Uterus (tissue), 2 donors: ENCODE data around the gene BICD2.

Experiments
- POLR2A ChIP-seq, 2 donors: fragments of 450-650 bp; IDR thresholded peaks; one replicate each; pipeline ENCODE4 v1.6.1; 2016; ENCODE audit warnings: antibody characterized with exemption in 2 of 2, mild to moderate bottlenecking in 1 of 2, moderate library complexity in 1 of 2
- TF ChIP-seq, protein P1 (sequence below), 4 experiments: fragments of 200-600 bp in 2 of 4; fragments of 450-650 bp in 2 of 4; sonication (generic) in 2 of 4; IDR thresholded peaks; one replicate each; pipeline ENCODE4 v1.5.1; 2016 to 2019; ENCODE audit warnings: antibody characterized with exemption in 4 of 4, mild to moderate bottlenecking in 2 of 4, moderate library complexity in 1 of 4

GRCh38 chr9:92795598-92796336 lies 31.1 kb upstream of the BICD2 start:
- no peak for TF ChIP-seq POLR2A (IDR thresholded peaks at IDR 0.05)
- TF ChIP-seq, protein P1, sequence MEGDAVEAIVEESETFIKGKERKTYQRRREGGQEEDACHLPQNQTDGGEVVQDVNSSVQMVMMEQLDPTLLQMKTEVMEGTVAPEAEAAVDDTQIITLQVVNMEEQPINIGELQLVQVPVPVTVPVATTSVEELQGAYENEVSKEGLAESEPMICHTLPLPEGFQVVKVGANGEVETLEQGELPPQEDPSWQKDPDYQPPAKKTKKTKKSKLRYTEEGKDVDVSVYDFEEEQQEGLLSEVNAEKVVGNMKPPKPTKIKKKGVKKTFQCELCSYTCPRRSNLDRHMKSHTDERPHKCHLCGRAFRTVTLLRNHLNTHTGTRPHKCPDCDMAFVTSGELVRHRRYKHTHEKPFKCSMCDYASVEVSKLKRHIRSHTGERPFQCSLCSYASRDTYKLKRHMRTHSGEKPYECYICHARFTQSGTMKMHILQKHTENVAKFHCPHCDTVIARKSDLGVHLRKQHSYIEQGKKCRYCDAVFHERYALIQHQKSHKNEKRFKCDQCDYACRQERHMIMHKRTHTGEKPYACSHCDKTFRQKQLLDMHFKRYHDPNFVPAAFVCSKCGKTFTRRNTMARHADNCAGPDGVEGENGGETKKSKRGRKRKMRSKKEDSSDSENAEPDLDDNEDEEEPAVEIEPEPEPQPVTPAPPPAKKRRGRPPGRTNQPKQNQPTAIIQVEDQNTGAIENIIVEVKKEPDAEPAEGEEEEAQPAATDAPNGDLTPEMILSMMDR (IDR thresholded peaks at IDR 0.05): no peak
